CD14-positive monocyte (primary cell): ENCODE results near the gene INPP5E. TPM values are rescaled to one million over a fixed set of nuclear protein-coding genes. Genes with fewer than 3 reads are reported as not detected.
A peak's percentile ranks its signal among the peaks of the same experiment; 100 is the strongest.

Experiments
- DNase-seq, 3 donors: peaks; one replicate each; pipeline ENCODE4 v3.0.0-alpha.2; 2011 to 2022
- H2AFZ ChIP-seq: 2 replicates; pipeline ENCODE4 v1.6.0; 2012; ENCODE audit warnings: mild to moderate bottlenecking, low read depth, low read length, inconsistent platforms; ENCODE audit not compliant: insufficient read depth, poor library complexity, severe bottlenecking
- H3K27ac ChIP-seq, 2 donors: 1 replicate in 1 of 2; 2 replicates in 1 of 2; pipeline ENCODE4 v1.5.1; 2012 to 2013; ENCODE audit warnings: low read length in 2 of 2, control low read depth in 1 of 2, inconsistent platforms in 1 of 2, low read depth in 1 of 2, mild to moderate bottlenecking in 1 of 2
- H3K27me3 ChIP-seq, 2 donors: one replicate each; pipeline versions ENCODE4 v1.6.0 to v1.6.1; 2011 to 2013; ENCODE audit warnings: low read length in 2 of 2; ENCODE audit not compliant: control insufficient read depth in 2 of 2, insufficient read depth in 2 of 2
- H3K36me3 ChIP-seq, 2 donors: replicated peaks in 1 of 2; 1 replicate in 1 of 2; 2 replicates in 1 of 2; pipeline versions ENCODE4 v1.5.1 to v1.6.1; 2012 to 2013; ENCODE audit warnings: low read length in 2 of 2, control low read depth in 1 of 2, inconsistent platforms in 1 of 2, mild to moderate bottlenecking in 1 of 2; ENCODE audit not compliant: insufficient read depth in 2 of 2, control insufficient read depth in 1 of 2
- H3K4me1 ChIP-seq, 2 donors: 1 replicate in 1 of 2; 2 replicates in 1 of 2; pipeline versions ENCODE4 v1.5.1 to v1.6.1; 2012 to 2013; ENCODE audit warnings: low read length in 2 of 2, control low read depth in 1 of 2, inconsistent platforms in 1 of 2, mild to moderate bottlenecking in 1 of 2, moderate library complexity in 1 of 2; ENCODE audit not compliant: insufficient read depth in 2 of 2, control insufficient read depth in 1 of 2
- H3K4me2 ChIP-seq: replicated peaks from 2 replicates; pipeline ENCODE3; 2012; ENCODE audit warnings: low read length, moderate library complexity, mild to moderate bottlenecking; ENCODE audit not compliant: poor library complexity, severe bottlenecking; ENCODE audit errors: extremely low read depth
- H3K4me3 ChIP-seq, 3 experiments: fragments of 200-600 bp in 1 of 3; sonication (generic) in 1 of 3; replicated peaks in 1 of 3; 1 replicate in 2 of 3; 2 replicates in 1 of 3; pipeline ENCODE4 v1.5.1; 2011 to 2013; ENCODE audit warnings: low read length in 3 of 3, mild to moderate bottlenecking in 3 of 3, control low read depth in 2 of 3, low read depth in 2 of 3, inconsistent platforms in 1 of 3, moderate library complexity in 1 of 3
- H3K79me2 ChIP-seq: 2 replicates; pipeline ENCODE4 v1.6.0; 2012; ENCODE audit warnings: mild to moderate bottlenecking, control low read depth, inconsistent platforms, low read length, moderate library complexity; ENCODE audit not compliant: insufficient read depth
- H3K9ac ChIP-seq: 2 replicates; pipeline ENCODE4 v1.6.0; 2017; ENCODE audit warnings: low read length, mild to moderate bottlenecking; ENCODE audit not compliant: insufficient read depth, poor library complexity, severe bottlenecking
- H3K9me3 ChIP-seq, 2 donors: replicated peaks in 1 of 2; 1 replicate in 1 of 2; 2 replicates in 1 of 2; pipeline versions ENCODE4 v1.5.1 to v1.6.1; 2012 to 2013; ENCODE audit warnings: low read length in 2 of 2, control low read depth in 1 of 2; ENCODE audit not compliant: control insufficient read depth in 1 of 2, insufficient read depth in 1 of 2
- H4K20me1 ChIP-seq: 2 replicates; pipeline ENCODE4 v1.6.0; 2012; ENCODE audit warnings: mild to moderate bottlenecking, low read length, control low read depth, moderate library complexity; ENCODE audit not compliant: insufficient read depth
- H3K27ac Mint-ChIP-seq, 7 donors: one replicate each; pipeline ENCODE4 v1.8.0; 2020; ENCODE audit warnings: mild to moderate bottlenecking in 7 of 7, mixed read lengths in 7 of 7, moderate library complexity in 6 of 7, inconsistent platforms in 2 of 7
- H3K27me3 Mint-ChIP-seq, 3 donors: one replicate each; pipeline ENCODE4 v1.8.0; 2021 to 2022; ENCODE audit warnings: low read depth in 3 of 3, mild to moderate bottlenecking in 3 of 3, mixed read lengths in 3 of 3, moderate library complexity in 3 of 3, inconsistent platforms in 1 of 3
- H3K36me3 Mint-ChIP-seq, 2 donors: one replicate each; pipeline ENCODE4 v1.8.0; 2020; ENCODE audit warnings: mixed read lengths in 2 of 2, inconsistent platforms in 1 of 2, mild to moderate bottlenecking in 1 of 2
- H3K4me1 Mint-ChIP-seq: one replicate; pipeline ENCODE4 v1.8.0; 2020; ENCODE audit warnings: mild to moderate bottlenecking, mixed read lengths
- H3K4me3 Mint-ChIP-seq, 2 donors: one replicate each; pipeline ENCODE4 v1.8.0; 2020; ENCODE audit warnings: mild to moderate bottlenecking in 2 of 2, mixed read lengths in 2 of 2, moderate library complexity in 1 of 2
- H3K9me3 Mint-ChIP-seq, 7 donors: one replicate each; pipeline ENCODE4 v1.8.0; 2020 to 2022; ENCODE audit warnings: mixed read lengths in 7 of 7, mild to moderate bottlenecking in 6 of 7, moderate library complexity in 6 of 7, inconsistent platforms in 2 of 7
- WGBS: methylation state at CpG from one replicate; pipeline ENCODE4 v1.1.5; 2013; ENCODE audit warnings: missing lambda C conversion rate; ENCODE audit not compliant: insufficient coverage; 5-methylcytosine and 5-hydroxymethylcytosine counted together
- intact Hi-C, 2 donors: fragments of 100-400 bp; cut with micrococcal nuclease; formaldehyde crosslinking; loops; one replicate each; pipeline versions ENCODE4 v1.15.0 to v1.15.1; 2023
- polyA plus RNA-seq, 3 donors: library from polyadenylated mRNA; depleted of rRNA in 1 of 3; unstranded in 2 of 3; stranded (reverse) in 1 of 3; fragments of 300-500 nt in 2 of 3; fragments of >200 nt in 1 of 3; fragmentation: Illumina TruSeq in 2 of 3; gene quantifications; 1 replicate in 2 of 3; 2 replicates in 1 of 3; pipeline ENCODE4 v1.2.3, GENCODE V29; 2012 to 2021
- TF ChIP-seq, protein P1 (sequence below): fragments of 200-600 bp; IDR thresholded peaks from one replicate; pipeline ENCODE4 v1.8.0; 2022; ENCODE audit warnings: antibody characterized with exemption, mild to moderate bottlenecking

The INPP5E gene
- polyA plus RNA-seq, 3 donors: 1.0 to 8.0 (median 1.0) TPM

DNA sequence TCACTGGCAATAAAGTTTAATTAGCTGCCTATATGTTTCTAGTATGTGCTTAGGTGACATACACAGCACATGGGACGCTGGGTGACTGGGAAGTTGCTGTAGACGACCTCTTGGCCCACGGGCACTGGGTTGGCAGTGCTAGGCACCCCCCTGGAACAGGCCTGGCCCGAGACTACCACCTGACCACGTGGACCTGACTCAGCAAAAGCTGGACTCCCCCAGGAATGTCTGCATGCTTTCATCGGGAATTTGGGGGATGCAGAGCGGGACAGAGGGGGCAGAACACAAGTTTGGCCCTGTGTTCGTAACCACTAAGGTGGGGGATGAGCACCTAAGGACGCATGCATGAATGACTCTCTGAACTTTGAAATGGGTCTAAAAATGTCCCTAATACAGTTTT, 16.6 kb upstream of the INPP5E start:
- no peak for DNase-seq
- H3K27ac ChIP-seq: no peak overlapping the region
- WGBS: 93% methylated on average over 9 of the region's 9 CpGs
- peaks cover 51% of the 10 kb centered on the region for H4K20me1 ChIP-seq
- H3K4me1 ChIP-seq: no peaks in the 10 kb centered on the region
- Mint-ChIP-seq H3K36me3 (peaks cover 81 to 99% of the 10 kb centered on the region in 2 donors), H3K27me3 (peaks cover 0 to 1% (median 0%) of the 10 kb centered on the region in 3 donors), H3K4me1 (no peaks in the 10 kb centered on the region), H3K9me3 (peaks cover 0 to 2% (median 0%) of the 10 kb centered on the region in 7 donors), H3K4me3 (no peak overlapping the region), H3K27ac (peak overlapping the region in 2 of 7 donors; percentile 11 to 45)
- no peaks in the 10 kb centered on the region for H3K79me2 ChIP-seq
- H3K36me3 ChIP-seq: peaks cover 88 to 90% of the 10 kb centered on the region in 2 donors
- TF ChIP-seq, protein P1, sequence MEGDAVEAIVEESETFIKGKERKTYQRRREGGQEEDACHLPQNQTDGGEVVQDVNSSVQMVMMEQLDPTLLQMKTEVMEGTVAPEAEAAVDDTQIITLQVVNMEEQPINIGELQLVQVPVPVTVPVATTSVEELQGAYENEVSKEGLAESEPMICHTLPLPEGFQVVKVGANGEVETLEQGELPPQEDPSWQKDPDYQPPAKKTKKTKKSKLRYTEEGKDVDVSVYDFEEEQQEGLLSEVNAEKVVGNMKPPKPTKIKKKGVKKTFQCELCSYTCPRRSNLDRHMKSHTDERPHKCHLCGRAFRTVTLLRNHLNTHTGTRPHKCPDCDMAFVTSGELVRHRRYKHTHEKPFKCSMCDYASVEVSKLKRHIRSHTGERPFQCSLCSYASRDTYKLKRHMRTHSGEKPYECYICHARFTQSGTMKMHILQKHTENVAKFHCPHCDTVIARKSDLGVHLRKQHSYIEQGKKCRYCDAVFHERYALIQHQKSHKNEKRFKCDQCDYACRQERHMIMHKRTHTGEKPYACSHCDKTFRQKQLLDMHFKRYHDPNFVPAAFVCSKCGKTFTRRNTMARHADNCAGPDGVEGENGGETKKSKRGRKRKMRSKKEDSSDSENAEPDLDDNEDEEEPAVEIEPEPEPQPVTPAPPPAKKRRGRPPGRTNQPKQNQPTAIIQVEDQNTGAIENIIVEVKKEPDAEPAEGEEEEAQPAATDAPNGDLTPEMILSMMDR: no peak
- no peaks in the 10 kb centered on the region for H3K9me3 ChIP-seq
- no peak overlapping the region for H2AFZ ChIP-seq
- intact Hi-C loops: no loop called here
- no peak overlapping the region for H3K4me3 ChIP-seq
- no peaks in the 10 kb centered on the region for H3K27me3 ChIP-seq
- no peak overlapping the region for H3K9ac ChIP-seq
- no peak overlapping the region for H3K4me2 ChIP-seq

DNA sequence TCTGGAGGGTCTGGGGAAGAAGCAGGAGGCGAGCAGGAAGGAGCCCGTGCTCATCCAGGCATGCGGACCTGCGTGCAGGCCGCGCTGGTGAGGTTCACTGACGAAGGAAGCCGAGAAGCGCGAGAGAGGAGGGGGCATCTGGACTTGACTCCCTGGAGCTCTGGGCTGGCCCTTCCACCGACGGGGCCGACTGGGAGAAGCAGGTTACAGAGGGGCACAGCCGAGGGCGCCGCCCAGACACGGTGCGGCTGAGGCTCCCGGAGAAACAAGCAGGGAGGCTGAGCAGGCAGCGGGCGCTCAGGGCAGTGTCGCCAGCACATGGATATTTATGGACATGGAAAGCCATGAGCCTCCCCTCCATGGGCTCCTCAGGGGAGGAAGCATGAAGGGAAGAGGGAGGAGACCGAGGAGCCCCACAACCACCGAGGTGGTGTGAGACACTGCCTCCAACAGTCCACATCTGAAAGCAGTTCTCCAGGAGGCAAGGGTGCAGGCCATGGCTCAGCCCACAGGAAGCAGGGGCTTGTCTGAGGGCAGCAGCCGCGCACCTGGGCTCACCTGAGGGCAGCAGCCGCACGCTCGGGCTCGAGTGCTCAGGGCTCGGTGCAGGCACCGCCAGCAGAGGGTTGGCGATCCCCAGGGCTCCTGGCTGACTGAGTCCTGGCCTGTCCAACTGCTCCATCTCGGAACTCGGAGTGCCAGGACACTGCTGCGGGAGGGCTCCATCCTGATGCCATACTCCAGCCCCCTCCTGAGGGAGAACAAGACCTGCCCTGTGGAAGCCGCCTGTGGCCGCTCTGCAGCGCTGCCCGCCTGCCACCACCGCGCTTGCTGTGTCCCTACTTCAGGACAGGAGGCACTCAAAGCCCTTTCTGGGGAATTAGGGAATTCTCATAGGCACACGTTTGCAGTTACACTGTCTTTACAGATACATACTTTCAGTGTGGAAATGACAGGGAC, 15.7 kb upstream of the INPP5E start:
- TF ChIP-seq, protein P1: no peak
- Mint-ChIP-seq H3K27me3 (peaks cover 0 to 1% (median 0%) of the 10 kb centered on the region in 3 donors), H3K4me1 (no peaks in the 10 kb centered on the region), H3K36me3 (peaks cover 83 to 99% of the 10 kb centered on the region in 2 donors), H3K9me3 (peaks cover 0 to 2% (median 0%) of the 10 kb centered on the region in 7 donors), H3K27ac (peak overlapping the region in 5 of 7 donors; percentile 14 to 71 (median 53)), H3K4me3 (no peak overlapping the region)
- WGBS: 96% methylated on average over 40 of the region's 43 CpGs
- DNase-seq: no peak
- no peak overlapping the region for H3K9ac ChIP-seq
- H3K27ac ChIP-seq: no peak overlapping the region
- H3K4me1 ChIP-seq: no peaks in the 10 kb centered on the region
- no peaks in the 10 kb centered on the region for H3K9me3 ChIP-seq
- no peak overlapping the region for H3K4me3 ChIP-seq
- no peak overlapping the region for H2AFZ ChIP-seq
- peaks cover 88 to 91% of the 10 kb centered on the region in 2 donors for H3K36me3 ChIP-seq
- H3K79me2 ChIP-seq: no peaks in the 10 kb centered on the region
- no peaks in the 10 kb centered on the region for H3K27me3 ChIP-seq
- peaks cover 52% of the 10 kb centered on the region for H4K20me1 ChIP-seq
- intact Hi-C loops: no loop called here
- no peak overlapping the region for H3K4me2 ChIP-seq
